HG03159 (cell line): ENCODE results near the gene CASK.

Experiments
- ATAC-seq: cut with Tn5 transposase; IDR thresholded peaks from one replicate; pipeline ENCODE4 v1.9.1; 2021; ENCODE audit warnings: mild to moderate bottlenecking, moderate library complexity; ENCODE audit not compliant: unreplicated experiment

CASK gene

DNA sequence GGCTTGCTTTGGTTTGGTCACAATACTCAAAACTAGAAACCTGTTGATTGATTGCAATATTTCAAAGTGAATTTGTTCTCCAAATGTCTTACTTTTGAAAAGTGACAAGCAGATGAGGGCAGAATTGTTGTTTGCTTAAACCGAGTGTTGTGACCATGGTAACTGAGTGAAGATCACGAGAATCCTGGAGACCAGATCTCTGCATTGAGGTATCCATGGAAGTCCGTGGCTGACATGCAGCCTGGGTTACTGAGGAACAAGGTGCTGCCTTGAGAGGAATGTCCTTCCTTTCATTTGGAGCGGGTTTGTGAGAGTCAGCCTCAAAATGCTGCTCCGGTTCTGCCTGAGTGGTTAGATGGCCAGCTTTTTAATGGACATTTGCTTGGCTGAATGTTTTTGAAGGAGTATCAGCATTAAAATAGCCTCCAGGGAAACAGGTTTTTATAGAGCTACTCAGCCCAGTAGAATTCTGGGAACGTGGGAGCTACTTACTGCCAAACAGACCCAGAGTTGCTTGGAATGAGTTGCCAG, 444.9 kb downstream of the CASK start:
- no peak for ATAC-seq

- no peak for ATAC-seq
Observed at GRCh38 chrX:41475591-41476241, 447.6 kb downstream of the CASK start.

DNA sequence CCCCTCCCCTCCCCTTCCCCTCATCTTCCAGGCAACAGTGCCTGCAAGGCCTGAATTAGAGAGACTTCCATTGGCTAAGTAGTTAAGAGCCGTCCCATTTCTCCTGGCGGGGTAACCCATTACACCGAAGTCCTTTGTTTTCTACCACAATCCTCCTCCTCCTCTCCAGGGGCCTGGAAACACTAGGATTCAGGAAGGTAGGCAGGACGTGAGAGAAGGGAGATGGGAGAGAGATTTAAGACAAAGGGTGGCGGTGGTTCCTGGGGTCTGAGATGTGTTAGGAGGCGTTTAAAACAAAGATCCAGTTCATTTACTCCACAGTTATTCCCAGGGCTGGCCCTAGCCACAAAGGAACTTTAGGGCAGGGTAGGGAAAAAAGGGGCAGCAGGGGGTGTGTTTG, 448.2 kb downstream of the CASK start:
- no peak for ATAC-seq

DNA sequence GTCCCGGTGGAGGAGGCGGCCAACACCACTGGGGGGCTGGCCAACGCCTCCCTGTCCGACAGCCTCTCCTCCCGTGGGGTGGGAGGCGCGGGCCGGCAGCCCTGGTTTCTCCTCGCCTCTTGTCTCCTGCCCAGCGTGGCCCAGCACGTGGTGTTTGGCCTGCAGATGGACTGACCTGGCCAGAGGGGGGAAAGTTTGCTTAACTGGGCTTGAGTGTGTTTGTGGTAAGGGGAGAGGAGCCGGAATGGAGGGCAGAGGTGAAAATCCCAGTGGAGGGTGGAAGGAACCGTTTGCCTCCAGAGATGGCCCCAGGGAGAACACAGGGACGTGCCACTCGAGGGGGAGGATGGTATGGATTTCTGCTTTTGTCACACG, 448.6 kb downstream of the CASK start:
- ATAC-seq: no peak

- no peak for ATAC-seq
Observed at GRCh38 chrX:41473936-41474725, 449.2 kb downstream of the CASK start.

DNA sequence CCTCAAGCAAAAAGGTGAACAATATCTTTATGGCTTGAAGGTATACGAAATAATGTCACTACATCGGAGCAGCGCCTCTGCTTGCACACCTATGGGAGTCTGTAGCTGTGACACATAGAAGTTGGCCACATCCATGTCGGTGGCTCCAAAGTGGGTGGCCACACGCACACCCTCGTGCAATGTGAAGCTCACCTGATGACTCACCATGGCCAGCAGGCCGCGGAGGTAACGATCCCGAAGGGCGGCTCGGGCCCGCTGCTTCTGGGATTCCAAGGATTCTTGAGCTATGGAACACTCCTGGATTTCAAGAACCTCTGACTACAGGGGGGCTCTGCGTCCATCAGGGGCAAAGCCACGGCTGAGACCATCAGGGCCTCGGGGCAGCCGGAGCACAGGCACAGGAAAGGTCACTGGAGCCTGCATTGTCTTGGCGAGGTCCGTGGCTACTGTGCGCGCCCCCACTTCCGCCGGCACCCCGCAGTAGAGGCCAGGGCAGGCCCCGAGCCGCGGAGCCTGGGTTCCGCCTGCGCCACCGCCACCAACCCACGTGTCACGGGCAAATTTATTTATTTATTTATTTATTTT, 451.0 kb downstream of the CASK start:
- no peak for ATAC-seq

DNA sequence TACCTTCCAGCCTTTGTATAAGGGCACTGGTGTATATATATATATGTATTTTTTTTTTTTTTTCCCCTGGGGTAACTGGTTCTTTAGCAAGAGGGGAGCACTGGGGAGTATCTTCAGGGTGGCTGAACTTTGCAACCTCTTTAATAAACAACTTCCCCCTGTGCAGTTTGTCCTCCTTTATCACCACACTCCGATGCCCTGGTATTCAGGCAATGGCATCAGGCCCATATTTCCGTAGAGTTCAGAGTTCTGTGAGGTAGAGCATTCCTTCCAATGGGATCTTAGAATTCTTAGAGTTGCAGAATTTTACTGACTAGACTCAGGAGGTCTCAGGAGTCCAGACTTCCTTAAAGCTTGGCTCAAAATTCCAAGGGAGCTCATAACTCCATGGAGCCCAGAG, 451.6 kb downstream of the CASK start:
- no peak for ATAC-seq

GRCh38 chrX:41470706-41471105, 452.6 kb downstream of the CASK start:
- no peak for ATAC-seq

DNA sequence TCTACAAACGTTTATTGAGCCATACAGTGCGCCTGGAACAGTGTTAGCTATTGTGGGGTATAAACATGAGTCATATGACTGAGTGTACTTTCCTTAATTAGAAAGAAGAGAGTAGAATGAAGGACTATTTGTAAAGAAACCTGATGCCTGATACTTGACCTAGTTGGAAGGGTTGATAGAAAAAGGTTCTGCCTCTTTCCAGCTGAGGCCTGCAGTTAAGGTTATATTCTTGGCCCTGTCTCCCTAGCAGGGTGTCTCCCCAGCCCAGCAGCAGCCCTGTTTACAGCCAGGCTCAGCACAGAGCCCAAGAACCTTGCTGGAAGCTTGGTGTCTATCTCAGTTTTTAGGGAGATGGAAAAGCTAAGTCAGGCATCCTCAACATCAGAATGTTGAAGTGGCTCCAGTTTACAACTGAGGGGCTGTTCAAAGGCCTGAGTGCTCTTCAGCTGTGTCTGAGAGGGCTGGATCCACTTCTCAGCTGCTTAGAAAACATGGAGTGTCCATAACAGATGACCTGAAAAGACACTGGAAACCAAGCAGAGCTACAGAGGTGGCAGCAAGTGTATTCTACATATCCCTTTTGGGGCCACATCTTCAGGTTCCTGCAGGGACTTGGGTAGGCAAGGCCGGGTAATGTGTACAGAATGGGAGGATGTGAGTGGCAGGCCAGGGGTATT, 454.6 kb downstream of the CASK start:
- ATAC-seq: no peak
